ENCODE results near the gene LRRK1.

LRRK1 gene

GRCh38 chr15:100898661-100899462, 20.3 kb upstream of the LRRK1 start:
- no peaks in the 10 kb centered on the region for H3K4me1 Mint-ChIP-seq (ENCODE audit: low read depth)
- H3K9me3 Mint-ChIP-seq: no peaks in the 10 kb centered on the region
- H3K4me3 Mint-ChIP-seq: no peak overlapping the region
- no peak overlapping the region for H3K27ac Mint-ChIP-seq
- no peak for DNase-seq
- no peaks in the 10 kb centered on the region for H3K36me3 Mint-ChIP-seq (ENCODE audit: low read depth)
- peaks cover 44% of the 10 kb centered on the region for H3K27me3 Mint-ChIP-seq

GRCh38 chr15:100899601-100900000, 19.6 kb upstream of the LRRK1 start:
- Mint-ChIP-seq H3K27me3 (peaks cover 36% of the 10 kb centered on the region), H3K27ac (no peak overlapping the region), H3K4me1 (ENCODE audit: low read depth) (no peaks in the 10 kb centered on the region), H3K4me3 (no peak overlapping the region), H3K36me3 (ENCODE audit: low read depth) (no peaks in the 10 kb centered on the region), H3K9me3 (no peaks in the 10 kb centered on the region)
- no peak for DNase-seq

GRCh38 chr15:100900136-100900794, 18.9 kb upstream of the LRRK1 start:
- H3K27ac Mint-ChIP-seq: no peak overlapping the region
- no peaks in the 10 kb centered on the region for H3K9me3 Mint-ChIP-seq
- H3K4me1 Mint-ChIP-seq (ENCODE audit: low read depth): no peaks in the 10 kb centered on the region
- peaks cover 32% of the 10 kb centered on the region for H3K27me3 Mint-ChIP-seq
- no peaks in the 10 kb centered on the region for H3K36me3 Mint-ChIP-seq (ENCODE audit: low read depth)
- DNase-seq: no peak
- H3K4me3 Mint-ChIP-seq: no peak overlapping the region

DNA sequence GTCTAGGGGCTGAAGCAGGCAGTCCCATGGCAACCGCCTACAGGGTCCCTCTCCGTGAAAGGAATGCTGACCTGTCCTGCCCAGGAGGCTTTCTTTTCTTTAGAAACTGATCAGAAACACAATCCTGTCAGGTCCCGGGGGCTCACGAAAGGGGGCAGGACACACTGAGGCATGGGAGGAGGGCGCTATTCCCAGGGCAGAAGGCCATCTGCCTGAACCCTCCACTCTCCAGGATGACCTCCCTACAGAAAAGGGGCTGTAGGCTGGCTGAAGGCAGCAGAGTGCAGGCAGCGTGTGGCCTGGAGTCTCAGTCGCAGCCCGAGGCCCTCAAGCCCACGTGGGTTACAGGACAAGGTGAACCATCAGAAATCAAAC, 18.4 kb upstream of the LRRK1 start:
- H3K4me1 Mint-ChIP-seq (ENCODE audit: low read depth): no peaks in the 10 kb centered on the region
- no peak overlapping the region for H3K4me3 Mint-ChIP-seq
- H3K36me3 Mint-ChIP-seq (ENCODE audit: low read depth): no peaks in the 10 kb centered on the region
- no peaks in the 10 kb centered on the region for H3K9me3 Mint-ChIP-seq
- H3K27me3 Mint-ChIP-seq: peaks cover 28% of the 10 kb centered on the region
- no peak overlapping the region for H3K27ac Mint-ChIP-seq
- no peak for DNase-seq

- Mint-ChIP-seq H3K27me3 (peaks cover 23% of the 10 kb centered on the region), H3K27ac (no peak overlapping the region), H3K36me3 (ENCODE audit: low read depth) (no peaks in the 10 kb centered on the region)
These were observed 17.9 kb upstream of the LRRK1 start for GRCh38 chr15:100901296-100901695.

GRCh38 chr15:100901702-100902435, 17.3 kb upstream of the LRRK1 start:
- no peak overlapping the region for H3K27ac Mint-ChIP-seq
- DNase-seq: no peak
- H3K36me3 Mint-ChIP-seq (ENCODE audit: low read depth): no peaks in the 10 kb centered on the region
- H3K9me3 Mint-ChIP-seq: no peaks in the 10 kb centered on the region
- peaks cover 21% of the 10 kb centered on the region for H3K27me3 Mint-ChIP-seq
- no peak overlapping the region for H3K4me3 Mint-ChIP-seq
- no peaks in the 10 kb centered on the region for H3K4me1 Mint-ChIP-seq (ENCODE audit: low read depth)

More at GRCh38 chr15:100901296-100901695, 17.9 kb upstream of the LRRK1 start:
- no peak overlapping the region for H3K4me3 Mint-ChIP-seq
- no peaks in the 10 kb centered on the region for H3K9me3 Mint-ChIP-seq
- DNase-seq: no peak
- H3K4me1 Mint-ChIP-seq (ENCODE audit: low read depth): no peaks in the 10 kb centered on the region

GRCh38 chr15:100902436-100903167, 16.6 kb upstream of the LRRK1 start:
- no peak overlapping the region for H3K4me3 Mint-ChIP-seq
- no peak for DNase-seq
- no peaks in the 10 kb centered on the region for H3K4me1 Mint-ChIP-seq (ENCODE audit: low read depth)
- H3K27ac Mint-ChIP-seq: no peak overlapping the region
- H3K36me3 Mint-ChIP-seq (ENCODE audit: low read depth): no peaks in the 10 kb centered on the region
- H3K9me3 Mint-ChIP-seq: no peaks in the 10 kb centered on the region
- H3K27me3 Mint-ChIP-seq: peaks cover 21% of the 10 kb centered on the region

GRCh38 chr15:100903168-100903554, 16.0 kb upstream of the LRRK1 start:
- H3K36me3 Mint-ChIP-seq (ENCODE audit: low read depth): no peaks in the 10 kb centered on the region
- no peak overlapping the region for H3K4me3 Mint-ChIP-seq
- H3K9me3 Mint-ChIP-seq: no peaks in the 10 kb centered on the region
- DNase-seq: no peak
- no peak overlapping the region for H3K27ac Mint-ChIP-seq
- no peaks in the 10 kb centered on the region for H3K4me1 Mint-ChIP-seq (ENCODE audit: low read depth)
- peaks cover 21% of the 10 kb centered on the region for H3K27me3 Mint-ChIP-seq

GRCh38 chr15:100905850-100906249, 13.3 kb upstream of the LRRK1 start:
- H3K27me3 Mint-ChIP-seq: peaks cover 13% of the 10 kb centered on the region
- H3K27ac Mint-ChIP-seq: no peak overlapping the region
- H3K9me3 Mint-ChIP-seq: no peaks in the 10 kb centered on the region
- H3K4me3 Mint-ChIP-seq: no peak overlapping the region
- no peak for DNase-seq
- no peaks in the 10 kb centered on the region for H3K4me1 Mint-ChIP-seq (ENCODE audit: low read depth)
- no peaks in the 10 kb centered on the region for H3K36me3 Mint-ChIP-seq (ENCODE audit: low read depth)

- Mint-ChIP-seq H3K4me3 (no peak overlapping the region), H3K27me3 (peaks cover 31% of the 10 kb centered on the region), H3K27ac (no peak overlapping the region), H3K4me1 (ENCODE audit: low read depth) (no peaks in the 10 kb centered on the region), H3K9me3 (no peaks in the 10 kb centered on the region), H3K36me3 (ENCODE audit: low read depth) (no peaks in the 10 kb centered on the region)
- DNase-seq: no peak
These were observed 10.7 kb upstream of the LRRK1 start for GRCh38 chr15:100908466-100908865.

- no peak for DNase-seq
- peaks cover 42% of the 10 kb centered on the region for H3K27me3 Mint-ChIP-seq
- H3K36me3 Mint-ChIP-seq (ENCODE audit: low read depth): no peaks in the 10 kb centered on the region
- no peaks in the 10 kb centered on the region for H3K4me1 Mint-ChIP-seq (ENCODE audit: low read depth)
- no peaks in the 10 kb centered on the region for H3K9me3 Mint-ChIP-seq
- no peak overlapping the region for H3K27ac Mint-ChIP-seq
- H3K4me3 Mint-ChIP-seq: no peak overlapping the region
These were observed 9.6 kb upstream of the LRRK1 start for GRCh38 chr15:100909565-100909964.

- no peaks in the 10 kb centered on the region for H3K4me1 Mint-ChIP-seq (ENCODE audit: low read depth)
- H3K36me3 Mint-ChIP-seq (ENCODE audit: low read depth): no peaks in the 10 kb centered on the region
- no peak overlapping the region for H3K27ac Mint-ChIP-seq
- no peak overlapping the region for H3K4me3 Mint-ChIP-seq
- DNase-seq: no peak
- H3K27me3 Mint-ChIP-seq: peaks cover 49% of the 10 kb centered on the region
- H3K9me3 Mint-ChIP-seq: no peaks in the 10 kb centered on the region
These were observed 8.9 kb upstream of the LRRK1 start for GRCh38 chr15:100909989-100910955.

DNA sequence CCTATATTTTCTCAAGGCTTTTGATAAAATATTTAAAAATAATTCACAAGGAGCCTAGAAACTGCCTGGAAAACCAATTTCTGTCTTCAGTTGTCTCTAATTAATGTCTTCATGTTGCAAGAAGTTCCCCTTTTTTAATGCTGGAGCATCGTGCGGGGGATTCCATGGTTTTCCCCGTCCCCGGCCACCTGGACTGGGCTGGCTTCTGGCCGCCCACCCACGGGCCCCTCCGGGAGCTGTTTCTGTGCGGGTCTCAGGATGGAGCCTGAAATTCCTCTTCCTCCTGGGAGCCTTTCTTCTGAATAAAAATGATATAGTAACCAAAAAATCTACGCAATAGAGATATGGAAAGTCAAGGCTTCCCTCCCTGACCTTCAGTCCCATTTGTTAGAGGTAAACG, 8.1 kb upstream of the LRRK1 start:
- Mint-ChIP-seq H3K9me3 (no peaks in the 10 kb centered on the region), H3K4me3 (no peak overlapping the region), H3K27me3 (peaks cover 55% of the 10 kb centered on the region), H3K27ac (no peak overlapping the region), H3K36me3 (ENCODE audit: low read depth) (no peaks in the 10 kb centered on the region), H3K4me1 (ENCODE audit: low read depth) (no peaks in the 10 kb centered on the region)
- DNase-seq: no peak
